A673 (cell line): ENCODE results near the gene ID1.

Experiments
- EZH2 ChIP-seq: fragments of 200-600 bp; sonication (generic); IDR thresholded peaks from 2 replicates; pipeline ENCODE4 v1.6.1; 2017; ENCODE audit warnings: borderline replicate concordance, low read depth, mild to moderate bottlenecking, mixed read lengths, antibody characterized with exemption, low read length; ENCODE audit not compliant: poor library complexity, severe bottlenecking
- TF ChIP-seq, protein P1 (sequence below): fragments of 300-800, 200-600 bp; sonication (generic); conservative IDR thresholded peaks from 2 replicates; pipeline ENCODE4 v1.5.1; 2017; ENCODE audit warnings: low read depth, mild to moderate bottlenecking, antibody characterized with exemption, low read length, moderate library complexity, mixed read lengths

DNA sequence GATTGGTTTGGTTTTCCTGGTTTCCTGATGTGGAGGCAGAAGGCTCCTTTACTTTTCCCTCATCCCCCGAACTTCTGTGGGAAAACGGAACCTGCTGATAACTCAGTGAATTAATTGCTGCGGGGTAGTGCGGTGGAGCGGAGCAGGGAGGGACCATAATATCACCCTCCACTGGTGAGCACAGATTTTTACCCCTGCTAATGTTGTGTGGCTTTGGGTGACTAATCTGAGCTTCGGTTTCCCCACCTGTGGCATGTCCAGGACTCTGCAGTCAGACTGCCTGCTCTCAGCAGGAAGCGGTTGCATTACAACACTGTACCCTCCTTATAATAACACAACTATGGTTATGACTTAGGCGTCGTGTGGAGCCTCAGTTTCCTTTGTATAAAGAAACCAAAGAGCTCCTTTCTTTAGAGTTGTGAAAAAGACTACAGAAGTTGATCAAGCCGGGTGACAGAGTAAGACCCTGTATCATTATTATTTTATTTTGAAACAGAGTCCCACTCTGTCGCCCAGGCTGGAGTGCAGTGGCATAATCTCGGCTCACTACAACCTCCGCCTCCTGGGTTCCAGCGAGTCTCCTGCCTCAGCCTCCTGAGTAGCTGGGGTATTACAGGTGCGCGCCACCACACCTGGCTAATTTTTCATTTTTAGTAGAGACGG, 2.2 kb upstream of the ID1 start:
- TF ChIP-seq, protein P1, sequence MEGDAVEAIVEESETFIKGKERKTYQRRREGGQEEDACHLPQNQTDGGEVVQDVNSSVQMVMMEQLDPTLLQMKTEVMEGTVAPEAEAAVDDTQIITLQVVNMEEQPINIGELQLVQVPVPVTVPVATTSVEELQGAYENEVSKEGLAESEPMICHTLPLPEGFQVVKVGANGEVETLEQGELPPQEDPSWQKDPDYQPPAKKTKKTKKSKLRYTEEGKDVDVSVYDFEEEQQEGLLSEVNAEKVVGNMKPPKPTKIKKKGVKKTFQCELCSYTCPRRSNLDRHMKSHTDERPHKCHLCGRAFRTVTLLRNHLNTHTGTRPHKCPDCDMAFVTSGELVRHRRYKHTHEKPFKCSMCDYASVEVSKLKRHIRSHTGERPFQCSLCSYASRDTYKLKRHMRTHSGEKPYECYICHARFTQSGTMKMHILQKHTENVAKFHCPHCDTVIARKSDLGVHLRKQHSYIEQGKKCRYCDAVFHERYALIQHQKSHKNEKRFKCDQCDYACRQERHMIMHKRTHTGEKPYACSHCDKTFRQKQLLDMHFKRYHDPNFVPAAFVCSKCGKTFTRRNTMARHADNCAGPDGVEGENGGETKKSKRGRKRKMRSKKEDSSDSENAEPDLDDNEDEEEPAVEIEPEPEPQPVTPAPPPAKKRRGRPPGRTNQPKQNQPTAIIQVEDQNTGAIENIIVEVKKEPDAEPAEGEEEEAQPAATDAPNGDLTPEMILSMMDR: no peak
- no peak for TF ChIP-seq EZH2
